GM12872 (cell line): ENCODE data around the gene SINHCAF.
A peak's percentile ranks its signal among the peaks of the same experiment; 100 is the strongest.

Source experiments
- CTCF ChIP-seq: IDR thresholded peaks from 3 replicates; pipeline ENCODE4 v1.5.1; 2011; ENCODE audit warnings: low read depth, mild to moderate bottlenecking, low read length, moderate library complexity; ENCODE audit not compliant: insufficient read depth

Gene SINHCAF

GRCh38 chr12:31363831-31364230, 37.9 kb upstream of the SINHCAF start:
- no peak for TF ChIP-seq CTCF

GRCh38 chr12:31363416-31363809, 37.5 kb upstream of the SINHCAF start:
- TF ChIP-seq CTCF = no peak

- 0 out of 3 replicates have a peak, but pooled peaks have one; percentile 24 for TF ChIP-seq CTCF
These were observed 36.9 kb upstream of the SINHCAF start for GRCh38 chr12:31362759-31363415.

- no peak for TF ChIP-seq CTCF
These were observed 36.3 kb upstream of the SINHCAF start for GRCh38 chr12:31362115-31362758.

- TF ChIP-seq CTCF = no peak
These were observed 35.8 kb upstream of the SINHCAF start for GRCh38 chr12:31361730-31362114.

- no peak for TF ChIP-seq CTCF
These were observed 29.8 kb upstream of the SINHCAF start for GRCh38 chr12:31355747-31356107.

- no peak for TF ChIP-seq CTCF
These were observed 28.1 kb upstream of the SINHCAF start for GRCh38 chr12:31353750-31354708.
